Measurements from ENCODE around the gene SLC48A1.

GRCh38 chr12:47803191-47803875, 30.3 kb downstream of the SLC48A1 start:
- no peak for TF ChIP-seq CTCF (IDR thresholded peaks at IDR 0.05; ENCODE audit: poor library complexity, severe bottlenecking)
- TF ChIP-seq POLR2AphosphoS5 (IDR thresholded peaks at IDR 0.05): no peak
- no peak for TF ChIP-seq SMC3 (conservative IDR thresholded peaks at IDR 0.05; ENCODE audit: poor library complexity)
- TF ChIP-seq EP300 (conservative IDR thresholded peaks at IDR 0.05; ENCODE audit: poor library complexity, severe bottlenecking): no peak
- no peak for TF ChIP-seq TAF1 (IDR thresholded peaks at IDR 0.05; ENCODE audit: low read depth)
- TF ChIP-seq EZH2 (IDR thresholded peaks at IDR 0.05; ENCODE audit: borderline replicate concordance, insufficient read depth, low read length, poor library complexity, severe bottlenecking): no peak
- TF ChIP-seq REST (IDR thresholded peaks at IDR 0.05; ENCODE audit: borderline replicate concordance): no peak
